Brain microvascular endothelial cell (primary cell): Measurements from ENCODE around the gene MRPS11.
A peak's percentile ranks its signal among the peaks of the same experiment; 100 is the strongest.

Experiments used
- DNase-seq: peaks from one replicate; pipeline ENCODE4 v3.0.0-alpha.2; 2020
- H3K27ac ChIP-seq: fragments of 250-450 bp; sonication (Bioruptor Pico); 2 replicates; pipeline ENCODE4 v1.5.1; 2020; ENCODE audit warnings: mild to moderate bottlenecking, moderate library complexity
- H3K27me3 ChIP-seq: fragments of 250-450 bp; sonication (Bioruptor Pico); replicated peaks from 2 replicates; pipeline ENCODE4 v1.5.1; 2020; ENCODE audit warnings: mild to moderate bottlenecking
- H3K36me3 ChIP-seq: fragments of 250-450 bp; sonication (Bioruptor Pico); replicated peaks from 2 replicates; pipeline ENCODE4 v1.5.1; 2020; ENCODE audit warnings: mild to moderate bottlenecking
- H3K4me3 ChIP-seq: 2 replicates; pipeline ENCODE4 v1.5.1; 2011; ENCODE audit warnings: low read depth, mild to moderate bottlenecking, control low read depth, low read length, moderate library complexity
- CTCF ChIP-seq: IDR thresholded peaks from 2 replicates; pipeline ENCODE4 v1.5.1; 2011; ENCODE audit warnings: low read depth, mild to moderate bottlenecking, moderate library complexity, low read length, control low read depth, inconsistent platforms; ENCODE audit errors: missing control alignments
- in situ Hi-C: cut with HindIII; loops from 2 replicates; pipeline ENCODE4 v1.10.0; 2017; ENCODE audit warnings: low sequenced_read_pairs, low pct_ligation_motif_present

Gene MRPS11

GRCh38 chr15:88440021-88440420, 27.5 kb upstream of the MRPS11 start:
- Histone ChIP-seq H3K4me3 (no peak overlapping the region), H3K36me3 (no peaks in the 10 kb centered on the region), H3K27me3 (no peaks in the 10 kb centered on the region), H3K27ac (no peak overlapping the region)
- TF ChIP-seq CTCF = no peak
- peak; percentile 73 for DNase-seq
- in situ Hi-C loops = no loop called here

GRCh38 chr15:88441076-88441730, 26.3 kb upstream of the MRPS11 start:
- no peak for TF ChIP-seq CTCF
- no peaks in the 10 kb centered on the region for H3K36me3 ChIP-seq
- in situ Hi-C loops = no loop called here
- H3K4me3 ChIP-seq = no peak overlapping the region
- no peaks in the 10 kb centered on the region for H3K27me3 ChIP-seq
- H3K27ac ChIP-seq = no peak overlapping the region
- DNase-seq = no peak

- no peak for DNase-seq
- TF ChIP-seq CTCF = no peak
- in situ Hi-C loops = no loop called here
Measured at GRCh38 chr15:88447206-88447605, 20.3 kb upstream of the MRPS11 start.

DNA sequence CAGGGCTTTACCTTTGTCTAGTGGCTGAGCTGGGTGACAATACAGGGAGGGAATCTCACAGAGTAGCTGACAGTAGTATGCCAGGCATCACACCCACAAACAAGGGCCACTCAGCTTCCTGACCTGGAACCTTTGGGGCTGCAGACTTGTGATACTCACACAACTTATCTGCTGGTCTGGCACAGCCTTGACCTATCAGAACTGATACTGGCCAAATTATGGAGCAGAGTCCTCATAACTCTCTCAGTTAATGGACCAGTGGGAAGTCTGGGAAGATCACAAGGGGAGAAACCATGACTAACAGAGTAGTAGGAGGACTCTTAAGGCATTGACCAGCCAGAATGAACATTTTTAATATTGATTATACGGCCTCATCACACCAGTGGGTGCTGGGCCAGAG, 19.8 kb upstream of the MRPS11 start:
- no peaks in the 10 kb centered on the region for H3K27me3 ChIP-seq
- H3K36me3 ChIP-seq = no peaks in the 10 kb centered on the region
- in situ Hi-C loops = no loop called here
- TF ChIP-seq CTCF = no peak
- DNase-seq = no peak
- H3K27ac ChIP-seq = no peak overlapping the region
- no peak overlapping the region for H3K4me3 ChIP-seq

More at GRCh38 chr15:88447206-88447605, 20.3 kb upstream of the MRPS11 start:
- Histone ChIP-seq H3K27ac (no peak overlapping the region), H3K36me3 (no peaks in the 10 kb centered on the region), H3K4me3 (no peak overlapping the region), H3K27me3 (no peaks in the 10 kb centered on the region)

DNA sequence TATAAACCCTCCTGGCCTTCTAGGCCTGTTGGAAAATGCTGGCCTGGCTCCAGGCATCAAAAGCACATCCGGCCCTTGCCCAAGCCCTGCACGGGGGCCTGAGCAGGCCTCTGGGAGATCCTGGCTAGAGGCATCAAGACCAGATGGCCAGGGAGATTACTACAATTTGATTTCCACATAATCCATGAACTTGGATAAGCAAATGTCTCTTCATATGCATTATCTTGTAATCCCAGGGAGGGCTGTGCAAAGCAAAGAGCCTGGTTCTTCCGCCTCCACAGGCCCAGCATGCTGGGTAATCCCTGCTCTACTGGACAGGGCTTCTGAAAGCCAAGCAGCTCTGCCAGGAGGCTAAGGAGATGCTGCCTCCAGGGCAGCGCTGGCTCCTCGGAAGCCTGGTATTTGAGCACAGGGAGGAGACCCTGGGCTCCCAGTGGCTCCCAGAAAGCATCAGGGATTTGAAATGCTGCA, 18.5 kb upstream of the MRPS11 start:
- no peak for DNase-seq
- Histone ChIP-seq H3K36me3 (no peaks in the 10 kb centered on the region), H3K27ac (no peak overlapping the region), H3K4me3 (no peak overlapping the region), H3K27me3 (no peaks in the 10 kb centered on the region)
- in situ Hi-C loops = no loop called here
- TF ChIP-seq CTCF = no peak

GRCh38 chr15:88449581-88449980, 17.9 kb upstream of the MRPS11 start:
- in situ Hi-C loops = no loop called here
- Histone ChIP-seq H3K27ac (no peak overlapping the region), H3K4me3 (no peak overlapping the region), H3K36me3 (no peaks in the 10 kb centered on the region), H3K27me3 (no peaks in the 10 kb centered on the region)
- no peak for TF ChIP-seq CTCF
- DNase-seq = no peak
